Activated CD4-positive, alpha-beta T cell treated with anti-CD3 and anti-CD28 coated beads, Interleukin-2, Interleukin-4, amounts not matched to agents 100 ng/mL and 50 ng/mL, durations not matched to agents 16 hours and 8 hours (primary cell): Measurements from ENCODE around the gene SELENOO.
A peak's percentile ranks its signal among the peaks of the same experiment; 100 is the strongest.

Experiments used
- DNase-seq: peaks from one replicate; pipeline ENCODE4 v3.0.0-alpha.2; 2020; ENCODE audit warnings: low spot score

The SELENOO gene

GRCh38 chr22:50184902-50185374 lies 15.9 kb upstream of the SELENOO start:
- DNase-seq, result no peak

- peak; percentile 91 for DNase-seq
These were observed 15.3 kb upstream of the SELENOO start, which contains the start of gene TRABD for GRCh38 chr22:50185375-50186087. Gene TRABD (plus strand): TSS chr22:50185913. CDS start chr22:50193061, 7,148 bp downstream.

GRCh38 chr22:50186181-50186714 lies 14.6 kb upstream of the SELENOO start:
- DNase-seq, result no peak

GRCh38 chr22:50186761-50187523 lies 13.9 kb upstream of the SELENOO start:
- DNase-seq, result no peak

- no peak for DNase-seq
These were observed 12.5 kb upstream of the SELENOO start for GRCh38 chr22:50188356-50188755.

GRCh38 chr22:50189184-50189848 lies 11.5 kb upstream of the SELENOO start:
- DNase-seq, result no peak

GRCh38 chr22:50189849-50190181 lies 11.0 kb upstream of the SELENOO start:
- no peak for DNase-seq

GRCh38 chr22:50190182-50190940 lies 10.4 kb upstream of the SELENOO start:
- DNase-seq, result peak; percentile 84

- DNase-seq, result peak; percentile 70
These were observed 9.7 kb upstream of the SELENOO start for GRCh38 chr22:50190941-50191741.

GRCh38 chr22:50192436-50193204 lies 8.2 kb upstream of the SELENOO start:
- no peak for DNase-seq

GRCh38 chr22:50193621-50194020 lies 7.2 kb upstream of the SELENOO start:
- DNase-seq, result no peak

- no peak for DNase-seq
These were observed 6.6 kb upstream of the SELENOO start for GRCh38 chr22:50194037-50194805.

- no peak for DNase-seq
These were observed 4.6 kb upstream of the SELENOO start for GRCh38 chr22:50196256-50196655.

GRCh38 chr22:50197000-50197800 lies 3.6 kb upstream of the SELENOO start:
- DNase-seq, result no peak

GRCh38 chr22:50197856-50198623 lies 2.8 kb upstream of the SELENOO start:
- DNase-seq, result no peak

GRCh38 chr22:50198624-50199017 lies 2.2 kb upstream of the SELENOO start:
- DNase-seq, result no peak

- DNase-seq, result no peak
These were observed 1.5 kb upstream of the SELENOO start for GRCh38 chr22:50199251-50199721.
